Fibroblast of mammary gland (primary cell): Measurements from ENCODE around the gene KIF16B.
A peak's percentile ranks its signal among the peaks of the same experiment; 100 is the strongest.

Experiments
- DNase-seq: peaks from one replicate; pipeline ENCODE4 v3.0.0-alpha.2; 2010; ENCODE audit warnings: low read depth
- H3K4me3 ChIP-seq: 2 replicates; pipeline ENCODE4 v1.5.1; 2011; ENCODE audit warnings: low read depth, mild to moderate bottlenecking, low read length, moderate library complexity; ENCODE audit not compliant: control insufficient read depth
- TF ChIP-seq, protein P1 (sequence below): conservative IDR thresholded peaks from 2 replicates; pipeline ENCODE4 v1.5.1; 2011; ENCODE audit warnings: low read depth, low read length, inconsistent platforms; ENCODE audit not compliant: control insufficient read depth, insufficient read depth

KIF16B gene

DNA sequence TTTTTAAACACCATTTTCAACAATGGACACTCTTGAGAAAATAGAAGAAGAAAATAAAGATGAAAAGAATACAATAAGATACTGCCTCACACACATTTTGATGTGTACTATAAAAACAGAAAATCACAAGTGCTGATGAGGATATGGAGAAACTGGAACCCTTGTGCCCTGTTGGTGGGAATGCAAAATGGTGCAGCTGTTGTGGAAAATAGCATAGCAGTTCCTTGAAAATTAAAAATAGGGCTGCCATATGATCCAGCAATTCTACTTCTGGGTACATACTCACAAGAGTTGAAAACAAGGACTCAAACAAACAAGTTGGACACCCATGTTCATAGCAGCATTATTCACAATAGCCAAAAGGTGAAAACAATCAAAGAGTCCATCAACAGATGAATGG lies 173.0 kb downstream of the KIF16B start:
- no peak for DNase-seq
- TF ChIP-seq, protein P1, sequence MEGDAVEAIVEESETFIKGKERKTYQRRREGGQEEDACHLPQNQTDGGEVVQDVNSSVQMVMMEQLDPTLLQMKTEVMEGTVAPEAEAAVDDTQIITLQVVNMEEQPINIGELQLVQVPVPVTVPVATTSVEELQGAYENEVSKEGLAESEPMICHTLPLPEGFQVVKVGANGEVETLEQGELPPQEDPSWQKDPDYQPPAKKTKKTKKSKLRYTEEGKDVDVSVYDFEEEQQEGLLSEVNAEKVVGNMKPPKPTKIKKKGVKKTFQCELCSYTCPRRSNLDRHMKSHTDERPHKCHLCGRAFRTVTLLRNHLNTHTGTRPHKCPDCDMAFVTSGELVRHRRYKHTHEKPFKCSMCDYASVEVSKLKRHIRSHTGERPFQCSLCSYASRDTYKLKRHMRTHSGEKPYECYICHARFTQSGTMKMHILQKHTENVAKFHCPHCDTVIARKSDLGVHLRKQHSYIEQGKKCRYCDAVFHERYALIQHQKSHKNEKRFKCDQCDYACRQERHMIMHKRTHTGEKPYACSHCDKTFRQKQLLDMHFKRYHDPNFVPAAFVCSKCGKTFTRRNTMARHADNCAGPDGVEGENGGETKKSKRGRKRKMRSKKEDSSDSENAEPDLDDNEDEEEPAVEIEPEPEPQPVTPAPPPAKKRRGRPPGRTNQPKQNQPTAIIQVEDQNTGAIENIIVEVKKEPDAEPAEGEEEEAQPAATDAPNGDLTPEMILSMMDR = no peak
- H3K4me3 ChIP-seq = no peak overlapping the region

DNA sequence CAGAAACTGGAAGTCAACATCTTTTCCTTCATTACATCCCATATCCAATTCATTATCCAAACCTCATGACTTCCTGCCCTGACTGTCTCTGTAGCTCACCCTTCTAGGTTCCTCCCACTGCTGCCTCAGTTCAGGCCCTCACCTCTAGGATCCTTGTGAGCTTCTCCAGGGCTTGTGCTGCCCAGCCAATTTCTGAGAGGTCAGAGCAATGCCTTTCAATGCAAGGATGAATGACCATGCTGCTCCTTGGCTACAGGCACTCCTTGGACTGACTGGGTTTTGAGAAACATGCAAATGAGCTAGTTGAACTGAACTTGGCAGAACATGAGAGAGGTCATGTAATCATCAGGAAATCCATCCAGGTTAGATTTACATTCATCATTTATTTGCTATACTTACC lies 173.4 kb downstream of the KIF16B start:
- TF ChIP-seq, protein P1 = no peak

DNA sequence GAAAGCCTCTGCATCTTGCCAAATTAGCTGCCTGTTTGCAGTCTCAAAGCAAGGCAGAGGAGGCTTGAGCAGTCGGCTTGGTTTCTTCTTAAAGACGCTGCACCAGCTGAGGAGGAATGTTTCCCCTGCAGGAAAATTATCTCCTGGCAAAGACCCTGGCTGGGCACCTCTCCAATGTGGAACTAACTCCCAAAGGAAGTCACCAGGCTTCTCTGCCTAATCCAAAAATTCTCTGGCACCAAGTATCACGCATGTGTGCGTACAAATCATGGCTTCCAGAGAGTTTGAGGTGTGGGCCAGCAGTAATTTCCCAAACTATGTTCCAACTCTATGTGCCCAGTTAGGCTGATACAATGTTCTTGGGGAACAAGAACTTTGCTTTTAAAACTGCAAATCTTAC lies 176.2 kb downstream of the KIF16B start:
- TF ChIP-seq, protein P1 = no peak
- no peak overlapping the region for H3K4me3 ChIP-seq
- peak; percentile 23 for DNase-seq

More for the DNA sequence above, 173.4 kb downstream of the KIF16B start:
- H3K4me3 ChIP-seq = no peak overlapping the region
- no peak for DNase-seq

DNA sequence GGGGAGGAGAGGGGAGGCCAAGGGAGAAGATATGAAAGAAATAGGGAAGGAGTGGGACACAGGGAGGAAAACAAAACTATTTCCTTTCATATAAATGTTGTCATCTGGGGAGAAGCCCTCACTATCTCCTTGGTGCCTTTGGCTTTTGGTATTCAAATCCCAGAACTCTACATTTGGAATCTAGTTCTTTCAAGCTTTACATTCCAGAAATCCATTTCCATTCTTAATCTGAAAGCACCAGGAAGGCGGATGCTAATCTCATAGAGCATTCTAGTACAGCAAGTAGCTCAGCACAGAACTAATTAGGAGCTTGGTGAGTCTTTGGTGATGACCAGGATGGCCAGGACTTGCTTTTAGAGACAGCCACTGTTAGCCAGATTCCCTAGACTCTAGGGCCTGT lies 177.9 kb downstream of the KIF16B start:
- no peak overlapping the region for H3K4me3 ChIP-seq
- TF ChIP-seq, protein P1 = no peak
- DNase-seq = no peak

DNA sequence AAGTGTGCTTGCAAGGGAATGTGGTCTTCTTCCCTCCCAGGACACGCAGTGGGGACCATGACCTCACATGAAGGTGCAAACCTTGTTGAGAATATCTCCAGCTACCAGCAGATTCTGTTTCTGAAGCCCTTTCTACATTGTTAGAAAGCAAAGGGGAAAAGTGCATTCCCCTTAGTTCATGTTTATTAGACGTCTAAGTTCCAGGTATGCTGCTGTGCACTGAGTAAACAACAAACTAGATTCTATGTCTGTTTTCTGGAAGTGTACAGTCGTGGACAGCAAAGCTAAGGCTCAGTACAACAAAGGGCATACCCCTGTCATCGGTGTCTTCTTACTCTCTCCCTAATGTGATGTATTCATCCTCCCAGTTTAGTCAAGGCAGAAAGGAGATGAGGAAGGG lies 178.5 kb downstream of the KIF16B start:
- no peak overlapping the region for H3K4me3 ChIP-seq
- no peak for DNase-seq
- TF ChIP-seq, protein P1 = no peak

DNA sequence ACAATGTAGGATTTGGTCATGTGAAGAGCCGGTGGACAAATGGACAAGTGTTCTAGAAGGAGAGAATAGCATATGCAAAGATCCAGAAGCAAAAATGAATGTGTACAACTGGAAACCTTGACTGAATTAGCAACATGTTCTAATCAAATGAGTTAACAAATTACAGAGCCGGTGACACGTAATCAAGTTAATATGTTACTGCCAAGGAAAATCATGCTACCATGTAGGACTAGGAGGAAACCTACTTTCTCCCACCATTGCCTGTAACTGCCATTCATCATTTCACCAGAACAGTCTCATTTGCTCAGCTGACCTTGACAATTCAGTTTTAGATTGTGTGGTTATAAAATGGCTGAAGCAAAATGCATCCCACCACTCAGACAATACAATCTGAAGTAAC lies 179.4 kb downstream of the KIF16B start:
- no peak overlapping the region for H3K4me3 ChIP-seq
- TF ChIP-seq, protein P1 = no peak
- DNase-seq = no peak

DNA sequence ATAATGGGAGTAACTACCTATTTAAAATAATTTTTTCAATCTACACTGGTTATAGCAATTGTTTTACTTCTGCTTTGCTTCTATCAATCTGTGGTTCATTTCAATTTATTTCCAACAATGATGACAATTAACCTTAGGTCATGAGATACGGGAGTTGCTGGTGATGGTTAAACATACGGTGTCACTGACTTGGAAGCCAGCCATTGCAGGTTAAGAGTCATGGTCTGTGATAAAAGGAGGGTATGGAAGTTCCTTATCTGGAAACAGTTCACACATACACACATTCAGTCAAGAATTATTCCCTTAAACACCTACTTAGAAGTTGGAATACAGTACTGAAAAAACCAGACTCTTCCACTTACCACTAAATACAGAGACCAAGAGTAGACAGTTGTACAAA lies 180.0 kb downstream of the KIF16B start:
- DNase-seq = no peak
- TF ChIP-seq, protein P1 = no peak
- H3K4me3 ChIP-seq = no peak overlapping the region
